NCI-H1930 (cell line): Measurements from ENCODE around the gene VAV1.

Experiments
- DNase-seq, 2 experiments: peaks; one replicate each; lab custom pipeline; 2025; lab: John Stamatoyannopoulos, UW

VAV1 gene

GRCh38 chr19:6772028-6772865, at the start of gene VAV1:
Gene VAV1 (plus strand): TSS chr19:6772708. CDS start chr19:6772808, 100 bp downstream.
- DNase-seq = no peak

- no peak for DNase-seq
Measured at GRCh38 chr19:6723108-6723618, 49.3 kb upstream of the VAV1 start.

DNA sequence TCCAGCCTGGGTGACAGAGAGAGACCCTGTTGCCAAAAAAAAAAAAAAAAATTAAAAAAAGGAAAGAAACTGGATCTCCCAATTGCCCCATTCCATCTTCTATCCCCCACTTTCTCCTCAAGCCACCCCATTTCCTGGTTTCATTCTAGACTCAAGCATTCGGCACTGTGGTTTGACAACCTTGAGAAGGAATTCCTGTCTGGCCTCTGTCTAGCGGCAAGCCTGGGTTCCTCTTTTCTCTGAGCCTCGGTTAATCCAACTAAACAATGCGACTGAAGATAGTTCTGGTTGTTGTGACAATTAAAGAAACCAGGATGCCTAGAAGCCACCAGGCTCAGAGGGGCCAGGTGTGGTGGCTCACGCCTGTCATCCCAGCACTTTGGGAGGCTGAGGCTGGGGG, 48.8 kb upstream of the VAV1 start:
- DNase-seq = no peak

GRCh38 chr19:6724631-6725492, 47.6 kb upstream of the VAV1 start:
- DNase-seq = no peak

- DNase-seq = no peak
Measured at GRCh38 chr19:6725513-6726231, 46.8 kb upstream of the VAV1 start.

DNA sequence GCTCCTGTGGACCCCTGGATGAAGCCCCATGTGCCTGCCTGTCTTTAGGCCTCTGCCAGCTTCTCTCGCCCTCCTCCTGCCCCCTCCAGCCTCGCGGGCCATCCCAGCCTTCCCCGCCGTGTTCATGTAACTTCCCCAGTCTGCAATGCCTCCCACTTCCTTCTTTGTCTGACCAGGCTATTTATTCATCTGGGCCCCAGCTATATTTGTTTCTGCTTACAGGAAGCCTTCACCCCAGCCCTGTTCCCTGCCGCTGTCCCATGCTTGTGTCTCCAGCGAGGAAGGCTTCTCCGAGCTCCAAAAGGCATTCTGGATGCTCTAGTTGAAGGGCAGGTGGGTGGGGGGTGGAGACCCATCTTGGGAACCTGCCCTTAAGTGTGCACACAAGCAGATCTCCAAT, 44.2 kb upstream of the VAV1 start:
- DNase-seq = no peak

DNA sequence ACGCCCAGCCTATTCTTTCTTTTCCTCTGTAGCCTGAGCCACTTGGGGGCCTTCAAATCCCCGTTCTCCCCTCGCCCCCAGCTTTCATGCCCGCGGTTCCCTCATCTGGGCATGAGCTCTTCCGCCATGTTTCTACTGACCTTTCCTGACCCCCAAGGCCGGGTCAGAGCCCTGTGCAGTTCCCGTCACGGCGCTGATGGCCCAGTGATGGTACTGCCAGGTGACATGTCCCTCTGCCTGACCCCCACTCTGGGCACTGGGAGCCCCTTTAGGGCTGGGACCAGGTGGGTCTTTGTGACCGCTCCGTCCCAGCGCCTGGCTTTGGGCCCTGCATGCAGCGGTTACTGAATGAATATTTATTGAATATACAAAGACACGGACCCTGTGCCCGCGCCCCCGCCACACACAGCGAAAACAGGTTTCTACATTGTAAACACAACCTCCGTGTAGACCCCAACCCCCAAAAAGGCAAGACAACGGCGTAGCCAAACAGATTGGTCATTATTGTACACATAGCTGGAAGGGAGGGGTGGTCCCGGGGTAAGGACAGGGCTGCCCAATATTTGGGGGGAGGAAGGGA, 42.8 kb upstream of the VAV1 start:
- DNase-seq = no peak

DNA sequence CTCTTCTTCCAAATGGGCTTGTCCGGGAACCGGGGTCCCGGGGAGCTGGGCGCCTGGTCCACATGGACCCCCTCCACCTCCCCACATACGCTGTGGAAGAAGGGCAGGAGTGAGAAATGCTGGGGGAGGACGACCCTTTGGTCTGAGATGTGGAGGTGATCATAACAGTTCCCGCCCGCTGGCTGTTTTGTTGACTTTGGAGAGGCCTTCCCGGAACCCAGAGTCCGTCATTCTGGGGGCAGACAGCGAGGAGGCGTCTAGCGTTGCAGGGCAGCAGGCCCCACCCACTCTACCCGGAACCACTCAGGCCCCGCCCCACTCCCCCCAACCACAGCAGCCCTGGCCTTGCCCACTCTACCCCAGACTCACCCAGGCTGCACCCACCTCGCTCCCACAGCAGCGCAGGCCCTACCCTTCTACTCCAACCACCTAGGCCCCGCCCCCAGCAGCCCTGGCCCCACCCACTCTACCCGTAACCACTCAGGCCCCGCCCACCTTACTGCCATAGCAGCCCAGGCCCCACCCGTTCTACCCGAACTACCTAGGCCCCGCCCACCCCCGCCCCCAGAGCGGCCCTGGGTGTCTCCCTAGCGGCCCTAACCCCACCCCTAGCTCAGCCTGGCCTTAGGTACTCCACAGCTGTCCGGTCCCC, 42.2 kb upstream of the VAV1 start:
- DNase-seq = no peak

GRCh38 chr19:6730941-6731670, 41.4 kb upstream of the VAV1 start:
- DNase-seq = no peak

DNA sequence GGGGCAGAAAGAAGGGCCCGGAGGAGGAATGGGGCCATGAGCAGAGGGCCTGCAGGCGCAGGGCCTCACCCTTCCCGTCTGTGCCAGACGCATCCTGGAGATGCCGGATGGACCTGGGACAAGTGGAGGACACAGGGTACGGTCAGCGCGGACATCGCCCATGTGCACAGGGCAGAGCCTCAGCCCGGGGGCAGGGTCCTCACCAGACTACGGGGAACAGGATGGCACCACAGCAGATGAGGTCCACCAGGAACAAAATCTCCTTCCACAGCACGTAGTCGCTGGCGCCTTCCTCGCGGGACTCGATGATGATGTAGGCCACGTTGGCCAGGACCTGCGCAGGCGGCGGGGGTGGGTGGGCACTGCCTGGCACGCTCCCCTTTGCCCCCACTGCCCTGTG, 40.7 kb upstream of the VAV1 start:
- DNase-seq = no peak

DNA sequence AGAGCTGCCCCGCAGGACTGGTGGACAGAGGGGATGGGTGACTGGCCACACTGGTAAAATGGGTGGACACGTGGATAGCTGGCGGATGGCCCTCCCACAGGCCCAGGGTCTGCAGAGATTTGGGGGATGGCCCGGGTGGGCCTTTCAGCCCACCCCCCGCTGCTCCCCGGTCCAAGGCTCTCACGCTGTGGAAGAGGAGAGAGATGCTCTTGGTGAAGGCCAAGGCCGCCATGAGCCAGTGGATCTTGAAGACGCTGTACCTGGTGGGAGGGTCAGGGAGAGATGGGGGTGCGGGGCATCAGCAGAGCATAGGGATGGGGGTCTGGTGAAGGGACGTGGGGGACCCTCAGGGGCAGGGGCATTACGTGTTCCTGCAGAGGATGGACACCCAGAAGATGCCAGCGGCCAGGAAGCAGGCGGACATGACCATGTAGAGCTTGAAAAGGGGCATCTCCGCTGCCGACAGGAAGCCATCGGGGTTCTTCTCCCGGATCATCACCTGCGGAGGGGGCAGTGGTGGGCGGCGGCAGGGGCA, 39.6 kb upstream of the VAV1 start:
- DNase-seq = no peak

DNA sequence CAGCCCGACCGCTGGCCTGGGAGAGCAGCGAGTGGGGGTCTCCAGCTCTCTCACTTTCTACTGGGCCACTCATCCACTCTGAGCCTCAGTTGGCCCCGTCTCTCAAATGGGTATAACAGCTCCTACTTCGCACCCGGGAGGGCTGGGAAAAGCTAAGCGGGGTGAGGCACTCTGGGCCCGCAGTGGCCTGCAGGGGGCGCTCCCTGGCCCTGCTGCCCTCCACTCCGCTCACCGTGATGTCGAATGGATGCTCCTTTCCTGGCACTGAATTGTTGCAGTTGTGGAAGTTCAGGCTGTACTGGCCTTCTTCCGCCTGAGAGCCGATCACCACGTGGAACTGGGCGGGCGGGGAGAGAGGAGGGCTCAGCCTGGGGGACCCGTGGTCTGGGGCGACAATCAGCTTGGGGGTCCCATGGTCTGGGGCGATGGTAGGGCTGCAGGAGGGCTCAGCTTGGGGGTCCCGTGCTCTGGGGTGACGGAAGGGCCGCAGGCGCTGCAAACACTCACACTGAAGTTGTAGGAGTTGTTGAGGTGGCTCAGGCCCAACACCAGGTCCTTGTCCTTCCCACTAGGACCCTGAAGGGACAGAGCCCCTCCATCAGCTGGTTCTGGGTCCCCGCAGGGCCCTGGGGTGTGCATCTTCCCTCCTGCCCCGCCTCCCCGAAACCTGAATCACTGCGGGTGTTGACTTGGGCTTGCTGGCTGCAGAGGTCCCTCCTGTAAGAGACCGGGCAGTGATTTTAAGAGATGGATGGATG, 39.0 kb upstream of the VAV1 start:
- no peak for DNase-seq

DNA sequence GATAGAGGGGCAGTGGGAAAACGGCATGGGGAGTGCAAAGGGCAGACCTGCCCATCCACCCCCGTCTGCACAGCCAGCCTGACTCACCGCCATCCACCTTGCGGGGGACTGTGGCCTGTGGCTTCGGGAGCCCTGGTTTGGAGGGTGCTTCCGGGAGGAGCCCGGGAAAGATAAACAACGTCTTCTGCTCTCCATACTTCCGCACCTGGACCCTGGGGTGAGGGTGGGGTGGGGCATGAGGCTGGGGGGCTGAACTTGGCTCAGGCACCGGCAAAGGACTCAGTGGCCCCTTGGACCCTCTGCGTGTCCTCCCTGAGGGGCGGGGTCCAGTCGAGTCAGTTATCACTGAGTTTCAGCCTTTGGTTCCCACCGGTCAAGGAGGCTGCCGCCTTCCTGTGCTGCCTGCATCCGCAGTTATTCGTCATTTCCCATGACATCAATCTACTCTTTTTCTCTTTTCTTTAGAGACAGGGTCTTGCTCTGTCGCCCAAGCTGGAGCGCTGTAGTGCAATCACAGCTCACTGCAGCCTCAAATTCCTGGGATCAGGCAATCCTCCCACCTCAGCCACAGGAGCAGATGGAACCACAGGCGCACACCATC, 38.3 kb upstream of the VAV1 start:
- no peak for DNase-seq

- DNase-seq = no peak
Measured at GRCh38 chr19:6735181-6735911, 37.2 kb upstream of the VAV1 start.

- peak; percentile 25 to 55 for DNase-seq
Measured at GRCh38 chr19:6736169-6736916, 36.2 kb upstream of the VAV1 start.

- no peak for DNase-seq
Measured at GRCh38 chr19:6736917-6737283, 35.6 kb upstream of the VAV1 start.

DNA sequence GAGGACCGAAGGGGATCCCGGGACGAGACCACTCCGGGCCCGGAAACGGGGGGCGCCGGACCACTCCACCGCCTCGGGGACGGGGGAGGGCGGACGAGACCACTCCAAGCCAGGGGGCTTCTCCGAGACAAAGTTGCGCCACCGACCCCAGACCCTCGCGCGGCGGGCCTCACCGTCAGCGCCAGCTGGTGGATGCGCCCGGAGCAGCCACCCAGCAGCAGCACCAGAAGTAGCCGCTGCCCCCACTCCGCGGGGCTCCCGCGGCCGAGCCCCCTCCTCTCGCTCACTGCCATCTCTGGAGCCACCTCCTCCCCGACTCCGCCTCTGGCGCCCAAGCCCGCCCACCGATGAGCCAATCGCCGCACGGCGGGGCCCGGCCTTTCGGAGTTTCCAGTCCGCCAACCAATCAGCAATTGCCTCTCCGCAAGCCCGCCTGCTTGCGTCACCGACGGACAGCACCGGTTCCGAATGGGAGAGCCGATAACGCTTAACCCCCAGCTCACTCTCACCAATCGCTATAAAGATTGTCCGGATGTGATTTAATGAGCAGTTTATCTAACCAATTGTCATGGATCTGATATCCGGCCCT, 35.1 kb upstream of the VAV1 start, which contains the start of gene GPR108:
GPR108 (minus strand) TSS at position 297 of the 589 bp plus-strand sequence; CDS start at position 293, 4 bp downstream.
- DNase-seq = peak; percentile 93 to 96
